HL-60 (cell line): ENCODE data around the gene S100A16.

ENCODE experiments used
- GABPA ChIP-seq: IDR thresholded peaks from 2 replicates; pipeline ENCODE4 v1.6.1; 2012; ENCODE audit warnings: low read depth
- POLR2AphosphoS5 ChIP-seq: IDR thresholded peaks from 2 replicates; pipeline ENCODE4 v1.6.1; 2012; ENCODE audit warnings: low read depth
- TF ChIP-seq, protein P1 (sequence below): IDR thresholded peaks from one replicate; pipeline ENCODE4 v1.5.1; 2011; ENCODE audit warnings: low read length, control low read depth, inconsistent platforms; ENCODE audit not compliant: insufficient read depth

DNA sequence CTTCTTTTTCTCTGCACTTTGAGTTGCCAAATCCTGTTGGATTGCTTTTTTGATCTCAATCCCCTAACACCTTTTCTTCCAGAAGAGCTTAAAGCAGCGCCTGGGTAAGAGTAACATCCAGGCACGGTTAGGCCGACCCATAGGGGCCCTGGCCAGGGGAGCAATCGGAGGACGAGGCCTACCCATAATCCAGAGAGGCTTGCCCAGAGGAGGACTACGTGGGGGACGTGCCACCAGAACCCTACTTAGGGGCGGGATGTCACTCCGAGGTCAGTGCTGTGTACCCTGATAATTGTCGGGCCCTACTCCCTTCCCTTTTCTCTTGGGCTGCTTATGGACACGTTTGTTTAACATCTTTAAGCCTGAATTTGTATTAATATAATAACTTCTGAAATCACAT, 29.2 kb upstream of the S100A16 start:
- TF ChIP-seq, protein P1, sequence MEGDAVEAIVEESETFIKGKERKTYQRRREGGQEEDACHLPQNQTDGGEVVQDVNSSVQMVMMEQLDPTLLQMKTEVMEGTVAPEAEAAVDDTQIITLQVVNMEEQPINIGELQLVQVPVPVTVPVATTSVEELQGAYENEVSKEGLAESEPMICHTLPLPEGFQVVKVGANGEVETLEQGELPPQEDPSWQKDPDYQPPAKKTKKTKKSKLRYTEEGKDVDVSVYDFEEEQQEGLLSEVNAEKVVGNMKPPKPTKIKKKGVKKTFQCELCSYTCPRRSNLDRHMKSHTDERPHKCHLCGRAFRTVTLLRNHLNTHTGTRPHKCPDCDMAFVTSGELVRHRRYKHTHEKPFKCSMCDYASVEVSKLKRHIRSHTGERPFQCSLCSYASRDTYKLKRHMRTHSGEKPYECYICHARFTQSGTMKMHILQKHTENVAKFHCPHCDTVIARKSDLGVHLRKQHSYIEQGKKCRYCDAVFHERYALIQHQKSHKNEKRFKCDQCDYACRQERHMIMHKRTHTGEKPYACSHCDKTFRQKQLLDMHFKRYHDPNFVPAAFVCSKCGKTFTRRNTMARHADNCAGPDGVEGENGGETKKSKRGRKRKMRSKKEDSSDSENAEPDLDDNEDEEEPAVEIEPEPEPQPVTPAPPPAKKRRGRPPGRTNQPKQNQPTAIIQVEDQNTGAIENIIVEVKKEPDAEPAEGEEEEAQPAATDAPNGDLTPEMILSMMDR, result no peak
- TF ChIP-seq POLR2AphosphoS5, result no peak
- TF ChIP-seq GABPA, result no peak
